ENCODE results near the gene GNAI2. TPM values are rescaled to one million over a fixed set of nuclear protein-coding genes. Genes with fewer than 3 reads are reported as not detected.

Gene GNAI2
- total RNA-seq, 1 experiment from 2014 or later = 185 TPM

DNA sequence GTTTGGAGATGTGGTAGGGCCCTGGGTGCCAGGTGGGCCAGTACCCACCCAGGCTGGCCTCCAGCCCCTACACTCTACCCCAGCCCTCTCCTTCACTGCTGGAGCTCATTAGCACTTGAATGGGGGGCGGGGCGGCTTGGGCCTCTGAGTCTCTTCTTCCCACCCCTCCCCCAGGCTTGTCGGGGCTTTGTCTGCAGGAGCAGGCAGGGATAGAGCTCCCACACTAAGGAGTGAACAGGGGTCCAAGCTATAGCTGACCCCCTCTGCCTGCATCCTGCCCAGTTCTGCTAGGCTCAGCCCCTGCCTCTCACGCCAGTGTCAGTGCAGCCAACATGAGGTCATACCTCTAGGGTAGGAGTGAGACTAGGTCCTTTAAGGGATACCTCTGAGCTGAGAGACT lies 5.2 kb downstream of the GNAI2 start (continued):
- TF ChIP-seq, protein P1, sequence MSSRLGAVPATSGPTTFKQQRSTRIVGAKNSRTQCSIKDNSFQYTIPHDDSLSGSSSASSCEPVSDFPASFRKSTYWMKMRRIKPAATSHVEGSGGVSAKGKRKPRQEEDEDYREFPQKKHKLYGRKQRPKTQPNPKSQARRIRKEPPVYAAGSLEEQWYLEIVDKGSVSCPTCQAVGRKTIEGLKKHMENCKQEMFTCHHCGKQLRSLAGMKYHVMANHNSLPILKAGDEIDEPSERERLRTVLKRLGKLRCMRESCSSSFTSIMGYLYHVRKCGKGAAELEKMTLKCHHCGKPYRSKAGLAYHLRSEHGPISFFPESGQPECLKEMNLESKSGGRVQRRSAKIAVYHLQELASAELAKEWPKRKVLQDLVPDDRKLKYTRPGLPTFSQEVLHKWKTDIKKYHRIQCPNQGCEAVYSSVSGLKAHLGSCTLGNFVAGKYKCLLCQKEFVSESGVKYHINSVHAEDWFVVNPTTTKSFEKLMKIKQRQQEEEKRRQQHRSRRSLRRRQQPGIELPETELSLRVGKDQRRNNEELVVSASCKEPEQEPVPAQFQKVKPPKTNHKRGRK (CRISPR knock-in tag; IDR thresholded peaks at IDR 0.05; ENCODE audit: borderline replicate concordance) = no peak
- no peak for TF ChIP-seq ZNF219 (CRISPR knock-in tag; IDR thresholded peaks at IDR 0.05; ENCODE audit: borderline replicate concordance)
- TF ChIP-seq, protein P2, sequence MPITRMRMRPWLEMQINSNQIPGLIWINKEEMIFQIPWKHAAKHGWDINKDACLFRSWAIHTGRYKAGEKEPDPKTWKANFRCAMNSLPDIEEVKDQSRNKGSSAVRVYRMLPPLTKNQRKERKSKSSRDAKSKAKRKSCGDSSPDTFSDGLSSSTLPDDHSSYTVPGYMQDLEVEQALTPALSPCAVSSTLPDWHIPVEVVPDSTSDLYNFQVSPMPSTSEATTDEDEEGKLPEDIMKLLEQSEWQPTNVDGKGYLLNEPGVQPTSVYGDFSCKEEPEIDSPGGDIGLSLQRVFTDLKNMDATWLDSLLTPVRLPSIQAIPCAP (CRISPR knock-in tag; IDR thresholded peaks at IDR 0.05) = no peak
- TF ChIP-seq NR1H2 (CRISPR knock-in tag; IDR thresholded peaks at IDR 0.05) = no peak
- TF ChIP-seq, protein P3, sequence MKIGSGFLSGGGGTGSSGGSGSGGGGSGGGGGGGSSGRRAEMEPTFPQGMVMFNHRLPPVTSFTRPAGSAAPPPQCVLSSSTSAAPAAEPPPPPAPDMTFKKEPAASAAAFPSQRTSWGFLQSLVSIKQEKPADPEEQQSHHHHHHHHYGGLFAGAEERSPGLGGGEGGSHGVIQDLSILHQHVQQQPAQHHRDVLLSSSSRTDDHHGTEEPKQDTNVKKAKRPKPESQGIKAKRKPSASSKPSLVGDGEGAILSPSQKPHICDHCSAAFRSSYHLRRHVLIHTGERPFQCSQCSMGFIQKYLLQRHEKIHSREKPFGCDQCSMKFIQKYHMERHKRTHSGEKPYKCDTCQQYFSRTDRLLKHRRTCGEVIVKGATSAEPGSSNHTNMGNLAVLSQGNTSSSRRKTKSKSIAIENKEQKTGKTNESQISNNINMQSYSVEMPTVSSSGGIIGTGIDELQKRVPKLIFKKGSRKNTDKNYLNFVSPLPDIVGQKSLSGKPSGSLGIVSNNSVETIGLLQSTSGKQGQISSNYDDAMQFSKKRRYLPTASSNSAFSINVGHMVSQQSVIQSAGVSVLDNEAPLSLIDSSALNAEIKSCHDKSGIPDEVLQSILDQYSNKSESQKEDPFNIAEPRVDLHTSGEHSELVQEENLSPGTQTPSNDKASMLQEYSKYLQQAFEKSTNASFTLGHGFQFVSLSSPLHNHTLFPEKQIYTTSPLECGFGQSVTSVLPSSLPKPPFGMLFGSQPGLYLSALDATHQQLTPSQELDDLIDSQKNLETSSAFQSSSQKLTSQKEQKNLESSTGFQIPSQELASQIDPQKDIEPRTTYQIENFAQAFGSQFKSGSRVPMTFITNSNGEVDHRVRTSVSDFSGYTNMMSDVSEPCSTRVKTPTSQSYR (CRISPR knock-in tag; IDR thresholded peaks at IDR 0.05) = peak; percentile 97
- no peak for TF ChIP-seq EMX1 (CRISPR knock-in tag; IDR thresholded peaks at IDR 0.05)
- TF ChIP-seq FOXK1 (CRISPR knock-in tag; IDR thresholded peaks at IDR 0.05) = no peak
- TF ChIP-seq ETV6 (CRISPR knock-in tag; IDR thresholded peaks at IDR 0.05) = 0 out of 2 replicates have a peak, but pooled peaks have one; percentile 65
- 0 out of 2 replicates have a peak, but pooled peaks have one; percentile 18 for TF ChIP-seq CREM (CRISPR knock-in tag; IDR thresholded peaks at IDR 0.05)
- TF ChIP-seq NR3C1 (CRISPR knock-in tag; conservative IDR thresholded peaks at IDR 0.05; ENCODE audit: low read depth) = no peak
- no peak for TF ChIP-seq KAT7 (CRISPR knock-in tag; IDR thresholded peaks at IDR 0.05; ENCODE audit: borderline replicate concordance)
- TF ChIP-seq ATF1 (CRISPR knock-in tag; IDR thresholded peaks at IDR 0.05) = no peak
- no peak for TF ChIP-seq SOX15 (CRISPR knock-in tag; IDR thresholded peaks at IDR 0.05)
- TF ChIP-seq ZNF416 (CRISPR knock-in tag; IDR thresholded peaks at IDR 0.05) = no peak
- TF ChIP-seq ESRRA (CRISPR knock-in tag; IDR thresholded peaks at IDR 0.05; ENCODE audit: borderline replicate concordance) = no peak
- TF ChIP-seq, protein P4, sequence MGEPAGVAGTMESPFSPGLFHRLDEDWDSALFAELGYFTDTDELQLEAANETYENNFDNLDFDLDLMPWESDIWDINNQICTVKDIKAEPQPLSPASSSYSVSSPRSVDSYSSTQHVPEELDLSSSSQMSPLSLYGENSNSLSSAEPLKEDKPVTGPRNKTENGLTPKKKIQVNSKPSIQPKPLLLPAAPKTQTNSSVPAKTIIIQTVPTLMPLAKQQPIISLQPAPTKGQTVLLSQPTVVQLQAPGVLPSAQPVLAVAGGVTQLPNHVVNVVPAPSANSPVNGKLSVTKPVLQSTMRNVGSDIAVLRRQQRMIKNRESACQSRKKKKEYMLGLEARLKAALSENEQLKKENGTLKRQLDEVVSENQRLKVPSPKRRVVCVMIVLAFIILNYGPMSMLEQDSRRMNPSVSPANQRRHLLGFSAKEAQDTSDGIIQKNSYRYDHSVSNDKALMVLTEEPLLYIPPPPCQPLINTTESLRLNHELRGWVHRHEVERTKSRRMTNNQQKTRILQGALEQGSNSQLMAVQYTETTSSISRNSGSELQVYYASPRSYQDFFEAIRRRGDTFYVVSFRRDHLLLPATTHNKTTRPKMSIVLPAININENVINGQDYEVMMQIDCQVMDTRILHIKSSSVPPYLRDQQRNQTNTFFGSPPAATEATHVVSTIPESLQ (CRISPR knock-in tag; IDR thresholded peaks at IDR 0.05) = no peak
- no peak for TF ChIP-seq SMAD3 (CRISPR knock-in tag; IDR thresholded peaks at IDR 0.05; ENCODE audit: borderline replicate concordance)
- TF ChIP-seq, protein P5, sequence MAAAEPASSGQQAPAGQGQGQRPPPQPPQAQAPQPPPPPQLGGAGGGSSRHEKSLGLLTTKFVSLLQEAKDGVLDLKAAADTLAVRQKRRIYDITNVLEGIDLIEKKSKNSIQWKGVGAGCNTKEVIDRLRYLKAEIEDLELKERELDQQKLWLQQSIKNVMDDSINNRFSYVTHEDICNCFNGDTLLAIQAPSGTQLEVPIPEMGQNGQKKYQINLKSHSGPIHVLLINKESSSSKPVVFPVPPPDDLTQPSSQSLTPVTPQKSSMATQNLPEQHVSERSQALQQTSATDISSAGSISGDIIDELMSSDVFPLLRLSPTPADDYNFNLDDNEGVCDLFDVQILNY (CRISPR knock-in tag; IDR thresholded peaks at IDR 0.05) = 0 out of 2 replicates have a peak, but pooled peaks have one; percentile 28
- TF ChIP-seq, protein P6, sequence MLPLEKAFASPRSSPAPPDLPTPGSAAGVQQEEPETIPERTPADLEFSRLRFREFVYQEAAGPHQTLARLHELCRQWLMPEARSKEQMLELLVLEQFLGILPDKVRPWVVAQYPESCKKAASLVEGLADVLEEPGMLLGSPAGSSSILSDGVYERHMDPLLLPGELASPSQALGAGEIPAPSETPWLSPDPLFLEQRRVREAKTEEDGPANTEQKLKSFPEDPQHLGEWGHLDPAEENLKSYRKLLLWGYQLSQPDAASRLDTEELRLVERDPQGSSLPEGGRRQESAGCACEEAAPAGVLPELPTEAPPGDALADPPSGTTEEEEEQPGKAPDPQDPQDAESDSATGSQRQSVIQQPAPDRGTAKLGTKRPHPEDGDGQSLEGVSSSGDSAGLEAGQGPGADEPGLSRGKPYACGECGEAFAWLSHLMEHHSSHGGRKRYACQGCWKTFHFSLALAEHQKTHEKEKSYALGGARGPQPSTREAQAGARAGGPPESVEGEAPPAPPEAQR (CRISPR knock-in tag; IDR thresholded peaks at IDR 0.05) = no peak
- peak; percentile 85; the same call in 1 of the 2 replicates for TF ChIP-seq TEAD1 (CRISPR knock-in tag; IDR thresholded peaks at IDR 0.05)
- TF ChIP-seq ZNF121 (CRISPR knock-in tag; IDR thresholded peaks at IDR 0.05) = no peak
- no peak for TF ChIP-seq ELF4 (CRISPR knock-in tag; IDR thresholded peaks at IDR 0.05; ENCODE audit: low read depth)
- no peak for TF ChIP-seq GABPB1 (CRISPR knock-in tag; IDR thresholded peaks at IDR 0.05)

All from WTC11 (cell line).